Upper lobe of left lung (tissue), 4 donors: Measurements from ENCODE around the gene EYA4.

ENCODE experiments used
- CTCF ChIP-seq, 6 experiments: fragments of 450-650 bp in 4 of 6; fragments of 200-600 bp in 2 of 6; sonication (generic) in 2 of 6; IDR thresholded peaks; one replicate each; pipeline ENCODE4 v1.5.1; 2016 to 2019; ENCODE audit warnings: antibody characterized with exemption in 6 of 6
- EP300 ChIP-seq, 4 donors: sonication (generic); formaldehyde crosslinking; IDR thresholded peaks; one replicate each; pipeline ENCODE4 v1.5.1; 2017; ENCODE audit warnings: antibody characterized with exemption in 4 of 4, control low read depth in 2 of 4
- POLR2A ChIP-seq, 4 donors: fragments of 450-650 bp; IDR thresholded peaks; one replicate each; pipeline ENCODE4 v1.5.1; 2016 to 2017; ENCODE audit warnings: antibody characterized with exemption in 4 of 4, mild to moderate bottlenecking in 2 of 4
- POLR2AphosphoS5 ChIP-seq, 2 donors: sonication (generic); formaldehyde crosslinking; IDR thresholded peaks; one replicate each; pipeline ENCODE4 v1.5.1; 2017; ENCODE audit warnings: antibody characterized with exemption in 2 of 2

- TF ChIP-seq CTCF (IDR thresholded peaks at IDR 0.05) (no peak), POLR2AphosphoS5 (IDR thresholded peaks at IDR 0.05) (no peak), POLR2A (IDR thresholded peaks at IDR 0.05) (no peak), EP300 (IDR thresholded peaks at IDR 0.05) (no peak)
These were observed 33.7 kb downstream of the EYA4 start for GRCh38 chr6:133274813-133275212.
